PC-9 (cell line): ENCODE measurements around the gene CCL16. TPM values are rescaled to one million over a fixed set of nuclear protein-coding genes. Genes with fewer than 3 reads are reported as not detected.

Experiments
- BruUV-seq: library from RNA; stranded (reverse); fragments of 400-500 nt; replicated peaks from 2 replicates; lab custom pipeline; 2021; lab: Mats Ljungman, UMichigan
- CTCF ChIA-PET: fragments of 300-600 bp; sonication (Branson Sonifier 250); formaldehyde crosslinking; loops from one replicate; lab custom pipeline; 2022; ENCODE audit warnings: antibody characterized with exemption; lab: Charles Lee
- POLR2A ChIA-PET: fragments of 300-600 bp; sonication (Branson Sonifier 250); formaldehyde crosslinking; loops from one replicate; lab custom pipeline; 2022; ENCODE audit warnings: antibody characterized with exemption; ENCODE audit not compliant: unreplicated experiment; lab: Charles Lee
- DNase-seq, 2 experiments: peaks; one replicate each; pipeline versions ENCODE4 v3.0.0 to v3.0.0-alpha.2; 2015 to 2022; ENCODE audit warnings: mixed read lengths in 1 of 2
- H2AFZ ChIP-seq: fragments of 200-600 bp; sonication (generic); 2 replicates; pipeline ENCODE4 v1.8.1; 2017; ENCODE audit warnings: antibody characterized with exemption
- H3F3A ChIP-seq: fragments of 200-600 bp; sonication (generic); 2 replicates; pipeline ENCODE4 v1.8.1; 2017; ENCODE audit warnings: antibody characterized with exemption, mild to moderate bottlenecking, low read depth; ENCODE audit not compliant: insufficient read depth
- H3K27ac ChIP-seq: fragments of 200-600 bp; sonication (generic); 2 replicates; pipeline ENCODE4 v1.6.1; 2016; ENCODE audit warnings: mixed run types
- H3K27me3 ChIP-seq: fragments of 200-600 bp; sonication (generic); 2 replicates; pipeline ENCODE4 v1.6.1; 2016; ENCODE audit warnings: low read depth, mixed run types; ENCODE audit not compliant: insufficient read depth
- H3K36me3 ChIP-seq: fragments of 200-600 bp; sonication (generic); 2 replicates; pipeline ENCODE4 v1.6.1; 2016; ENCODE audit warnings: low read depth, mixed run types
- H3K4me1 ChIP-seq: fragments of 200-600 bp; sonication (generic); replicated peaks from 2 replicates; pipeline ENCODE4 v1.6.1; 2016; ENCODE audit warnings: mixed run types; ENCODE audit not compliant: insufficient read depth
- H3K4me2 ChIP-seq: fragments of 200-600 bp; sonication (generic); 2 replicates; pipeline ENCODE4 v1.6.1; 2017; ENCODE audit warnings: mixed run types
- H3K4me3 ChIP-seq: fragments of 200-600 bp; sonication (generic); 2 replicates; pipeline ENCODE4 v1.6.1; 2016; ENCODE audit warnings: mixed run types
- H3K79me2 ChIP-seq: fragments of 200-600 bp; sonication (generic); 2 replicates; pipeline ENCODE4 v1.6.1; 2017; ENCODE audit warnings: low read depth, mixed run types
- H3K9me2 ChIP-seq: fragments of 200-600 bp; sonication (generic); 2 replicates; pipeline ENCODE4 v1.8.1; 2017; ENCODE audit warnings: mild to moderate bottlenecking; ENCODE audit not compliant: insufficient read depth
- H3K9me3 ChIP-seq: fragments of 200-600 bp; sonication (generic); 2 replicates; pipeline ENCODE4 v1.8.1; 2016; ENCODE audit warnings: low read depth; ENCODE audit not compliant: insufficient read depth
- H4K20me1 ChIP-seq: fragments of 200-600 bp; sonication (generic); 2 replicates; pipeline ENCODE4 v1.8.1; 2017; ENCODE audit not compliant: insufficient read depth
- CTCF ChIP-seq: fragments of 200-600 bp; sonication (generic); conservative IDR thresholded peaks from 2 replicates; pipeline ENCODE4 v1.6.1; 2017; ENCODE audit warnings: mixed run types, antibody characterized with exemption, mild to moderate bottlenecking, moderate library complexity
- EZH2 ChIP-seq: fragments of 200-600 bp; sonication (generic); IDR thresholded peaks from 2 replicates; pipeline ENCODE4 v1.8.0; 2017; ENCODE audit warnings: antibody characterized with exemption, low read depth
- intact Hi-C: fragments of 100-400 bp; cut with micrococcal nuclease; formaldehyde crosslinking; loops from one replicate; pipeline ENCODE4 v1.10.0; 2022; ENCODE audit not compliant: unreplicated experiment
- total RNA-seq: library from RNA; stranded (reverse); gene quantifications from 2 replicates; pipeline ENCODE4 v1.2.3, GENCODE V29; 2021

Gene CCL16
- total RNA-seq, 1 experiment from 2014 or later: not detected

DNA sequence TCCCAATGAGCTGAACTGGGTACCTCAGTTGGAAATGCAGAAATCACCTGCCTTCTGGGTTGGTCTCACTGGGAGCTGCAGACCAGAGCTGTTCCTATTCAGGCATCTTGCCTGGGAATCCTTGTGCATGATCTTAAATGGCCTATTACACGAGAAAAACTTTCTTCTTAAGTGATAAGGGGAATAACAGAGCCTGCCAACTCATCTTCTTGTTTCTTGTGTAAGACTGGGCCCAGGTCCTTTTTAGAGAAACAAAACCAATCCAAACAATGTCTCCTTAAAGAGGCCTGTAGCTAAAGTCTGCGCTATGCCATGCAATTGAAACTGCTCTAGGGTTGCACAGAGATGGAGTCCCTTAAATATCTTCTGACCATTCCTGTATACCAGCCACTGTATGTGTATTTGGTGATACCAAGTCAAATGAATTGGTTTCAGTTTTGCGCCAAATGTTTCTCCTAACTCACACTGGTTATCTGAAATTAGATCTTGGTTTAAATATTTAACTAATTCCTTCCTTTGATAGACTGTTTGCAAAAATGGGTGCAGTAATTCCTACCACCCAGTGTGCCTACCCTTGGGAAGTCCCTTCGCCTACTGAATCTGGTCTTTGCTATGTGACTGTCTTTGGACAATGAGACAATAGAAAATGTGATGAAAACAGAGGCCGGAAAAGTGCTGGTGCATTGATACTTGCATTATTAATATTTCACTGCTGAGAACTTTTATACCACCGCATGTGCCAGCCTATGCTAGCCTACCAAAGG, 43.0 kb upstream of the CCL16 start:
- H3K27me3 ChIP-seq: peaks cover 88% of the 10 kb centered on the region
- H3K79me2 ChIP-seq: no peaks in the 10 kb centered on the region
- no peaks in the 10 kb centered on the region for H4K20me1 ChIP-seq
- no peaks in the 10 kb centered on the region for H3K4me1 ChIP-seq
- H3K4me2 ChIP-seq: no peak overlapping the region
- H3K9me2 ChIP-seq: no peaks in the 10 kb centered on the region
- H2AFZ ChIP-seq: no peak overlapping the region
- ChIA-PET POLR2A (interaction anchor here (0.6 kb wide), 1 partner anchor 217 kb away, joined by 3 read pairs; no protein-coding TSS in a partner anchor), CTCF (no interaction called here)
- TF ChIP-seq EZH2: no peak
- no peak for TF ChIP-seq CTCF
- no peak overlapping the region for H3K4me3 ChIP-seq
- no peak overlapping the region for H3K27ac ChIP-seq
- no peaks in the 10 kb centered on the region for H3K36me3 ChIP-seq
- H3F3A ChIP-seq: no peaks in the 10 kb centered on the region
- intact Hi-C loops: no loop called here
- BruUV-seq: no TSS peak
- no peaks in the 10 kb centered on the region for H3K9me3 ChIP-seq
- DNase-seq: no peak

GRCh38 chr17:36019423-36019822, 38.1 kb upstream of the CCL16 start:
- Histone ChIP-seq H3K27me3 (peaks cover 76% of the 10 kb centered on the region), H3K79me2 (no peaks in the 10 kb centered on the region), H4K20me1 (no peaks in the 10 kb centered on the region), H3F3A (no peaks in the 10 kb centered on the region), H3K4me1 (no peaks in the 10 kb centered on the region), H3K27ac (no peak overlapping the region), H2AFZ (no peak overlapping the region), H3K4me2 (no peak overlapping the region), H3K9me2 (no peaks in the 10 kb centered on the region), H3K36me3 (no peaks in the 10 kb centered on the region), H3K9me3 (no peaks in the 10 kb centered on the region), H3K4me3 (no peak overlapping the region)
- intact Hi-C loops: no loop called here
- TF ChIP-seq CTCF (no peak), EZH2 (no peak)
- ChIA-PET CTCF (no interaction called here), POLR2A (no interaction called here)
- BruUV-seq: no TSS peak
- DNase-seq: no peak

GRCh38 chr17:36017799-36018198, 36.5 kb upstream of the CCL16 start, which contains the start of gene CCL23:
Gene CCL23, minus strand, starts transcription at chr17:36017972. Its CDS starts 75 bp downstream, at chr17:36017897.
- H3K36me3 ChIP-seq: no peaks in the 10 kb centered on the region
- ChIA-PET POLR2A (no interaction called here), CTCF (no interaction called here)
- no peak within 1 kb of the TSS for H3K4me2 ChIP-seq
- no peaks in the 10 kb centered on the region for H3F3A ChIP-seq
- no peak within 1 kb of the TSS for H2AFZ ChIP-seq
- H3K9me2 ChIP-seq: no peaks in the 10 kb centered on the region
- intact Hi-C loops: no loop called here
- no peak within 1 kb of the TSS for H3K4me3 ChIP-seq
- H3K4me1 ChIP-seq: no peaks in the 10 kb centered on the region
- no peak for DNase-seq
- H4K20me1 ChIP-seq: no peaks in the 10 kb centered on the region
- H3K27me3 ChIP-seq: peaks cover 76% of the 10 kb centered on the region
- TF ChIP-seq CTCF: no peak
- TF ChIP-seq EZH2: no peak
- H3K79me2 ChIP-seq: no peaks in the 10 kb centered on the region
- no peak within 1 kb of the TSS for H3K27ac ChIP-seq
- no TSS peak for BruUV-seq
- H3K9me3 ChIP-seq: no peaks in the 10 kb centered on the region
